ENCODE results near the gene CAMTA2. TPM values are rescaled to one million over a fixed set of nuclear protein-coding genes. Genes with fewer than 3 reads are reported as not detected.
A peak's percentile ranks its signal among the peaks of the same experiment; 100 is the strongest.

The CAMTA2 gene
- total RNA-seq, 1 donor from 2014 or later = 72.1 TPM

DNA sequence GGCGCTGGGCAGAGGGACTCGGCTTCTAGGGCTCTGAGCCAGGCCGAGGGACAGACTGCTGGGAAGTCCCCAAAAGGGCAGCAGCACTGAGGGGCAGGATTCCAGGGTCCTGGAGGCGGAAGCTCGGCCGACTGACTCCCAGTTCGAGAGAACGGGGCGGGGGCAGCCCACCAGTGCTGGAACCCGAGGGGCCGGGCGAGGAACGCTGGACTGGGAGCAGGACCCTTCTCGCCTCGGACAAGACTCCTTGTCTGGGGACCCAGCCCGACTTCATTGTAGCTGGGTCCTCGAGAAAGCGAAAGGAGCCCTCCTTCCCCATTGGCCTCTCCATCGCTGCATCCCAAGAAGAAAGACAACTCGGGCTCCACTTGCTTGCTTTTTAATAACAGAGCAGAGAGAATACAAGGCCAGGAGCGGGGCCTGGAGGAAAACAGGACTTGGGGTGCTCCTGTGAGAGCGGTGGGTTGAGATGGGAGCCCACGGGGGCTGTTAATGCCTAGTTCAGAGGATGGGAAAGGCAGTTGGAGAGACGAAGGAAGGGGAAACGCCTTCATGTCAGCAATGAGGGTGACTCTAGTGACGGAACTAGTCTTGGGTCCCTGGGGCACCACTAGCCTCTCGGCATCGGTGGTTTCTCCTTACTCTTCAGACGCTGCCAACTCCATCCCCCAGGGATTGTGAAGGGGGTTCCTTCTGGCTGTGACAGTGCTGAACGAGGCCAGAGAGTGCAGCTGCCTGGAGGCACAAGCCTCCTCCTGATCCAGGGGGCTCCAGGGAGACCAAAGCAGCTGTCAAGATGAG, 492 bp upstream of the CAMTA2 start:
- no peak for DNase-seq (ENCODE audit: low spot score in 2 of 2)
- Histone ChIP-seq H3K27ac (peak overlapping the region; percentile 91 to 95), H3K4me3 (peak overlapping the region; percentile 86 to 91), H3K9me3 (no peaks in the 10 kb centered on the region), H3K36me3 (peaks cover 11% of the 10 kb centered on the region in 2 donors), H3K27me3 (no peaks in the 10 kb centered on the region), H3K4me1 (peaks cover 0 to 22% of the 10 kb centered on the region in 2 donors)
- intact Hi-C loops (cut with DNase I) = loop anchor here (1.0 to 5.0 kb wide), 3 partner anchors 9 to 81 kb away; partner anchors contain the start of genes INCA1, KIF1C, RNF167 and SLC25A11
- TF ChIP-seq CTCF (IDR thresholded peaks at IDR 0.05) = no peak

- H3K27ac ChIP-seq = peak overlapping the region; percentile 91 to 95
- H3K4me3 ChIP-seq = peak overlapping the region; percentile 86 to 91
- no peak for TF ChIP-seq CTCF (IDR thresholded peaks at IDR 0.05)
- DNase-seq (ENCODE audit: low spot score in 2 of 2) = no peak
- H3K9me3 ChIP-seq = no peaks in the 10 kb centered on the region
- H3K27me3 ChIP-seq = no peaks in the 10 kb centered on the region
- intact Hi-C loops (cut with DNase I) = loop anchor here (5.0 kb wide), 2 partner anchors 44 to 79 kb away; partner anchors contain the start of genes RNF167 and SLC25A11
- peaks cover 22 to 24% of the 10 kb centered on the region in 2 donors for H3K36me3 ChIP-seq
- H3K4me1 ChIP-seq = peaks cover 0 to 22% of the 10 kb centered on the region in 2 donors
These were observed 1.1 kb downstream of the CAMTA2 start for GRCh38 chr17:4986403-4986802.

- Histone ChIP-seq H3K9me3 (no peaks in the 10 kb centered on the region), H3K36me3 (peaks cover 57 to 59% of the 10 kb centered on the region in 2 donors), H3K4me1 (peaks cover 0 to 9% of the 10 kb centered on the region in 2 donors), H3K27me3 (no peaks in the 10 kb centered on the region), H3K27ac (no peak overlapping the region), H3K4me3 (no peak overlapping the region)
- TF ChIP-seq CTCF (IDR thresholded peaks at IDR 0.05) = no peak
- no peak for DNase-seq (ENCODE audit: low spot score in 2 of 2)
- intact Hi-C loops (cut with DNase I) = no loop called here
These were observed 5.2 kb downstream of the CAMTA2 start for GRCh38 chr17:4982305-4982704.

DNA sequence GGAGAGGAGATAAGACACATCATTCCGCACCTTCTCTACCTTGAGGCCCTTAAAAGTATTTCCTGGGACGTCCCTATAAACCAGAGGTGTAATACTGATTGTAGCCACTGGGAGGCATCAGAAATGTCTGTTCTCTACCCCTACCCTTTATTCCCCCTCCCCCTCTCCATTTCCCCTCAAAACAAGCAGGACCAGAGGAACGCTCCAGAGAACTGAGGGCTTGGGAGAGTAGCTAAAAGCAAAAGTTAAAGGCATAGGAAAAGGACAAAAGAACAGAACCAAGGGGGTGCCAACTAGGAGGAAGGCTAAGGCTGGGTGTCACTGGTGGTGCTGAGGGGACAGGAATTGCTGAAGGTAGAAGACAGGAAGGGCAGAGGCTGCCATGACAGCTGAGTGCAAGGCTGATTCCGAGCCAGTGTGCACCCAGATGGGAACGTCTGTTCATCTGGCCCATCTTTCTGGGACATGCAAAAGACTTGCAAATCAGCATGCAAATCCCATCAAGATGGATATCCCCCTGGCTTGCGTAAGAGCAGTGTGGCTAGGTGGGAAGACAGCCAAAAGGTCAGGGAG, 6.7 kb downstream of the CAMTA2 start:
- Histone ChIP-seq H3K9me3 (no peaks in the 10 kb centered on the region), H3K27ac (no peak overlapping the region), H3K4me1 (no peaks in the 10 kb centered on the region), H3K27me3 (no peaks in the 10 kb centered on the region), H3K4me3 (no peak overlapping the region), H3K36me3 (peaks cover 68 to 74% of the 10 kb centered on the region in 2 donors)
- peak; percentile 68 to 76 (median 76) for TF ChIP-seq CTCF (IDR thresholded peaks at IDR 0.05)
- intact Hi-C loops (cut with DNase I) = loop anchor here (1.0 kb wide), 1 partner anchor 82 kb away; no protein-coding TSS in a partner anchor
- no peak for DNase-seq (ENCODE audit: low spot score in 2 of 2)

DNA sequence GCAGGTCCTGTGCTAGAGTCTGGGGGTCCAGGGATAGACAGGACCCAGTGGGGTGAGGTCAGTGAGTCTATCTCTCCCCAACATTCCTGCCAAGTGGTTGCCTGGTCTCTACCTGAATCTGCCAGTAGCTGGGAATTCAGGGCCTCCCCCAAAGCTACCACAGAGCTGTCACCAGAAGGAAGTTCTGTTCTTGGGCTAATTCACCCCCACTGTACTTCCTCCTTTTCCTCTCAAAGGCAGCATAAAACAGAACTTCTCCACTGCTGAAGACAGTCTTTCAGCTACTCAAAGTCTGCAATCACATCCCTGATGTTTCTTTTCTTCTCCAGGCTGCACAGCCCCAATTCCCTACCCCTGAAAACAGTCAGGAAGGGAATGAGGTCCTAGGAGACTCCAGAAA, 8.7 kb downstream of the CAMTA2 start:
- intact Hi-C loops (cut with DNase I) = no loop called here
- no peak overlapping the region for H3K27ac ChIP-seq
- no peak overlapping the region for H3K4me3 ChIP-seq
- no peak for TF ChIP-seq CTCF (IDR thresholded peaks at IDR 0.05)
- H3K9me3 ChIP-seq = no peaks in the 10 kb centered on the region
- H3K27me3 ChIP-seq = no peaks in the 10 kb centered on the region
- peaks cover 61 to 76% of the 10 kb centered on the region in 2 donors for H3K36me3 ChIP-seq
- no peak for DNase-seq (ENCODE audit: low spot score in 2 of 2)
- H3K4me1 ChIP-seq = no peaks in the 10 kb centered on the region
